NCI-H146 treated with DMSO at 0.1 percent for 48 hours (cell line): Measurements from ENCODE around the gene ATP9A.

ENCODE experiments used
- DNase-seq: peaks from one replicate; lab custom pipeline; 2025; ENCODE audit not compliant: unreplicated experiment; lab: John Stamatoyannopoulos, UW

The ATP9A gene

GRCh38 chr20:51562332-51563173 is 205.6 kb downstream of the ATP9A start:
- DNase-seq: no peak

GRCh38 chr20:51562027-51562331 is 206.2 kb downstream of the ATP9A start:
- DNase-seq: no peak

GRCh38 chr20:51560550-51561307 is 207.5 kb downstream of the ATP9A start:
- DNase-seq: no peak

GRCh38 chr20:51560042-51560441 is 208.1 kb downstream of the ATP9A start:
- DNase-seq: no peak

- DNase-seq: no peak
Observed at GRCh38 chr20:51554538-51555165, 213.5 kb downstream of the ATP9A start.

- DNase-seq: no peak
Observed at GRCh38 chr20:51553897-51554486, 214.2 kb downstream of the ATP9A start.

GRCh38 chr20:51551186-51551585 is 217.0 kb downstream of the ATP9A start:
- DNase-seq: no peak

- no peak for DNase-seq
Observed at GRCh38 chr20:51549474-51549873, 218.7 kb downstream of the ATP9A start.

GRCh38 chr20:51547951-51548350 is 220.2 kb downstream of the ATP9A start:
- no peak for DNase-seq
